ENCODE measurements around the gene IRF1.
A peak's percentile ranks its signal among the peaks of the same experiment; 100 is the strongest.

The IRF1 gene

DNA sequence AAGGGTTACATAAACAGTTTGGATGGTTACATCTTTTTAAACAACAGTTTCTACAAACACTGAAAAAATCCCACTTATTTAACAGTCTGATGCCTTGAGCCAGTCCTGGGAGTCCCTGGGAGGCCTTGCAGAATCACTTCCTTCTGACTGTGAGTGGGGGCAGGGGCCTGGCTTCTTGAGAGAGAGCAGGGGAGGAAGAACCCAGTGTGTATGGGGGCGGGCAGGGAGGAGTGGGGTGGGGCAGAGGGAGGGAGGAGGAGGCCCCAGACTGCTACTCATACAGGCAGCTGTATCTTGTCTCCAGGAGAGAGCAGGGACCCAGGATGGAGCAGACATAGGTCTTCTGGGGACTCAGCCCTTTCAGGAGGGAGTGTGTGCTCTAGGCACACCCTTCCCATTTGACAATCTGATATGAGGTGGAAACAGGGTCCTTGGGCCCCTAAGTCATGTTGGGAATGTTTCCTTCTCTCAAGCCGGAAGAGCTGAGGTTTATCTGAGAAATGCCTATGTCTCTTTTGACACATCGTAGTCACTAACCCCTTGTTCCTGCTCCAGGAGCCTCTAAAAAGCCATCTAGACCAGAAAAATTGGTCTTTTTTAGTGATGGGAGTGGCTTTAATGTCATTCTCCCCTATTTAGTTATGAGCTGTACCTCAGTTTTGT lies 52.8 kb downstream of the IRF1 start:
- H4K20me1 ChIP-seq, result no peaks in the 10 kb centered on the region
- peak overlapping the region; percentile 79 for H3K27ac ChIP-seq
- H3K4me1 ChIP-seq, result peaks cover 80% of the 10 kb centered on the region

DNA sequence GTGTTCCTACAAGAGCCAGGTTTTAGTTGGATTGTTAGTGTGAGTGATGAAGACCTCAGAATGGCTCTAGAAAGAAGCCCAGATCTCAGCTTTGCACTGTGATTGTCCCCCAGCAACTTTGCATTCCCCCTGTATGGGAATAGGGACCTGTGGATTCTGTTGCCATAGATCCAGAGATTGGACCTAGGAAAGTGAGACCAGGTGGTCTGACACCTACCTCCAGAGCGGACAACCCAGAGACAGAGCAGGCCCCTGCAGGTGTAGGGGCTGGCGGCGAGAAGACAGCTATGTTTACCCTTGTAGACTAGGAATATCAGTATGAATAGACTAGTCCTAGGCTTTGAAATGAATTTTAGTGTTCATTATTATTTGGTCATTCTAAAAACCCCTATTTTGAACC lies 53.6 kb downstream of the IRF1 start:
- H3K4me1 ChIP-seq, result peaks cover 82% of the 10 kb centered on the region
- no peaks in the 10 kb centered on the region for H3K9me3 ChIP-seq
- peaks cover 42% of the 10 kb centered on the region for H3K36me3 ChIP-seq
- H4K20me1 ChIP-seq, result no peaks in the 10 kb centered on the region
- no peak for TF ChIP-seq Cebpa-rat (IDR thresholded peaks at IDR 0.05)
- H3K4me2 ChIP-seq, result peak overlapping the region; percentile 81
- H3K27ac ChIP-seq, result peak overlapping the region; percentile 79
- 0 out of 2 replicates have a peak overlapping the region, but pooled peaks have one; percentile 9 for H3K4me3 ChIP-seq
- peak overlapping the region; percentile 63 for H3K9ac ChIP-seq
- H3K27me3 ChIP-seq, result no peaks in the 10 kb centered on the region

More for the DNA sequence above, 52.8 kb downstream of the IRF1 start:
- H3K4me2 ChIP-seq, result peak overlapping the region; percentile 81
- no peaks in the 10 kb centered on the region for H3K27me3 ChIP-seq
- peak overlapping the region; percentile 63; the same call in 1 of the 2 replicates for H3K9ac ChIP-seq
- no peak overlapping the region for H3K4me3 ChIP-seq
- no peak for TF ChIP-seq Cebpa-rat (IDR thresholded peaks at IDR 0.05)
- no peaks in the 10 kb centered on the region for H3K9me3 ChIP-seq
- peaks cover 34% of the 10 kb centered on the region for H3K36me3 ChIP-seq

DNA sequence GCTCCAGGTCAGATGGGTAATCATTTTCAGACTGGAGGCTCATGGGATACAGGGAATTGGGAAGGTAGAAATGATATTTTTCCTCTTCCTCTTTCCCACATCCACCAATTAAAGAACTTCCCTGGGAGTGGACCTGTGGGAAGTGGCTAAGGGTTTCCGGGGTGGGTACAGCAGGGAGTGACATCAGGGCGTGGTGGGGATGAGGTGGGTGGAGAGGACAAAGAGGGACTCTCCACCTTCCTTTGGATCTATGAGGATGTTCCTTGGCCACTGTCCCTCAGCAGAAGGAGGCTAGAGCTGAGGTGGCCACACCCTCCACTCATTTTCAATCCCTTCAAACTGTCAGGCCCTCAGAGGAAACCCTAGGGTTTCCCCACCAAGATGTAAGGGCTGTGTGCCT lies 54.7 kb downstream of the IRF1 start:
- H3K4me2 ChIP-seq, result peak overlapping the region; percentile 81
- no peaks in the 10 kb centered on the region for H3K27me3 ChIP-seq
- H3K9me3 ChIP-seq, result no peaks in the 10 kb centered on the region
- peaks cover 93% of the 10 kb centered on the region for H3K4me1 ChIP-seq
- H3K4me3 ChIP-seq, result no peak overlapping the region
- H3K27ac ChIP-seq, result peak overlapping the region; percentile 79
- peaks cover 36% of the 10 kb centered on the region for H3K36me3 ChIP-seq
- no peak overlapping the region for H3K9ac ChIP-seq
- H4K20me1 ChIP-seq, result no peaks in the 10 kb centered on the region
- TF ChIP-seq Cebpa-rat (IDR thresholded peaks at IDR 0.05), result no peak

DNA sequence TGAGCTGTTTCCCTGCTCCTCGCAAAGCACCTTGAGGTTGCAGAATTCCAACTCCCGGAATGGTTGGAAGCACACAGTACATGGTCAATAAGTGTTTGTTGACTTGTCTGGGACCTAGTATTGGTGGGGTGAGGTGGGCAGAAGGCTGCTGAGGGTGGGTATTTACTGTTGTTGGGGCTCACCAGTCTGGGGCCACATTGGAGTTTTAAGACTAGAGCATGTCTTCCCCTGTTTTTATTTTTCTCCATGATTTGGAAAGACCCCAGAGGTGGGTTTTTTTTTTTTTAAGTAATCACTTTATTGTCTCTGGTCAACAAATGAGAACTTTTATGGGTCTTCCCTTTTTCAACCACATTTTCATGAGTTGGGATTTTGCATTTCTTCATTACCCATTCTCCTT lies 55.1 kb downstream of the IRF1 start:
- H3K27ac ChIP-seq, result peak overlapping the region; percentile 79
- H3K4me2 ChIP-seq, result peak overlapping the region; percentile 81
- no peak overlapping the region for H3K4me3 ChIP-seq
- no peak overlapping the region for H3K9ac ChIP-seq
- no peak for TF ChIP-seq Cebpa-rat (IDR thresholded peaks at IDR 0.05)
- no peaks in the 10 kb centered on the region for H4K20me1 ChIP-seq
- H3K4me1 ChIP-seq, result peaks cover 97% of the 10 kb centered on the region
- peaks cover 32% of the 10 kb centered on the region for H3K36me3 ChIP-seq
- H3K9me3 ChIP-seq, result no peaks in the 10 kb centered on the region
- no peaks in the 10 kb centered on the region for H3K27me3 ChIP-seq

DNA sequence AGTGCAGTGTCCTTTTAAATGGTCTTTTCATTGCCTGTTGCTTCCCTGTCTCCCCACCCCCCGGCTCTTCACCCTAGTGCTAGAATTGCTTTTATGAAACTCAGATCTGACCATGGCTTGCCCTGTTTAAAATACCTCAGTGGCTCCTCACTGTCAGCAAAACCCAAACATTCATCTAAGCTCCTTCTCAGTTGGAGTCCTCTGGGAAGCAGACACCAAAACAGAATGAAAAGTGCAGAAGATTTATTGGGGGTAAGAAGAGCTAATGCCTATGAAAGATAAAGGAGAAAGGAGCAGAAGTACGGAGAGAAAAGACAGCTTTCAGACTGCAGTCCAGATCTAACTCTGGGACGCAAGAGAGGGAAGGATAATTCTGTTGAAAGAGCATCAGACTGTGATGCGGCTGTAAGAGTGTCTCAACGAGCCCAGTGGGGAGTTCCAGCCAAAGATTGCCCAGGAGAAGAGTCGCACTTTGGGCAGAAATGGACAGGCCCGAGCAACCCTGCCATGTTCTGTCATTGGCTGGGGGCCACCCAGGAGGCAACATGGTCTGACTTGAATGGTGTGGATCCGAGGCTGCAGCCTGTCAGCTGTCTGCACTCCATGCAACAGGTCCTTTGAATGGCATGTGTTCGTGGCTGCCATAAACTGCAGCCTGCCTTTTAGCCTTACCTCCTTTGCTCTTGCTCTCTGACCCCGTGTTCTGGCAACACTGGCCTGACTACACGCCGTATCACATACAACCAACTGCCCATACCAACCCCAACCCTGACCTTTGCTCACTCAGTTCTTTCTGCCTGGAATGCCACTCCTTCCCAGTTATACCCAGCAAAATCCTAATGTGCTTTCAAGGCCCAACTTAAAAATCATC lies 55.9 kb downstream of the IRF1 start:
- H4K20me1 ChIP-seq, result no peaks in the 10 kb centered on the region
- peak overlapping the region; percentile 79; the same call in 1 of the 2 replicates for H3K27ac ChIP-seq
- H3K9me3 ChIP-seq, result no peaks in the 10 kb centered on the region
- H3K4me3 ChIP-seq, result no peak overlapping the region
- no peaks in the 10 kb centered on the region for H3K27me3 ChIP-seq
- H3K4me2 ChIP-seq, result peak overlapping the region; percentile 81; the same call in 1 of the 2 replicates
- no peak overlapping the region for H3K9ac ChIP-seq
- TF ChIP-seq Cebpa-rat (IDR thresholded peaks at IDR 0.05), result no peak
- H3K4me1 ChIP-seq, result peaks cover 97% of the 10 kb centered on the region
- H3K36me3 ChIP-seq, result peaks cover 27% of the 10 kb centered on the region

DNA sequence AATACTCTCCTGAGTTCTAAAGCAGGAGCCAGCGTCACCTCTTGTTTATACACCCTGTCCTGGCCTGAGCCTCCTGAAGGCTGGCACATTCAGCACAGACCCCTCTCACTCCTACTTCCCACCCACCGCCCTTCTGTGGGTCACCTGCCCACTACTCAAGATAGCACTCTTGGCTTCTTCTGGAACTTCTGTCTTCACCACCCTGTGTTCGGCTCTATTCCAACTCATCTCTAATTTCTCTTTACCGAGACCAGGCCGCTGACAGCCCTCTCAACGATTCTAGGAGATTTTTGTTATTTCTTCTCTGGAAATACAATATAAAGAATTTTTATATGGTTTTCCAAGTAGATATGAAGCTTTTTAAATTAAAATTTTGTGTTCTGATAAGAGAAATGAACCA lies 57.4 kb downstream of the IRF1 start:
- Histone ChIP-seq H3K27me3 (no peaks in the 10 kb centered on the region), H3K4me3 (no peak overlapping the region), H3K9me3 (no peaks in the 10 kb centered on the region), H3K9ac (no peak overlapping the region), H3K4me1 (peaks cover 97% of the 10 kb centered on the region), H3K4me2 (no peak overlapping the region), H3K36me3 (peaks cover 24% of the 10 kb centered on the region), H4K20me1 (no peaks in the 10 kb centered on the region), H3K27ac (no peak overlapping the region)
- no peak for TF ChIP-seq Cebpa-rat (IDR thresholded peaks at IDR 0.05)

DNA sequence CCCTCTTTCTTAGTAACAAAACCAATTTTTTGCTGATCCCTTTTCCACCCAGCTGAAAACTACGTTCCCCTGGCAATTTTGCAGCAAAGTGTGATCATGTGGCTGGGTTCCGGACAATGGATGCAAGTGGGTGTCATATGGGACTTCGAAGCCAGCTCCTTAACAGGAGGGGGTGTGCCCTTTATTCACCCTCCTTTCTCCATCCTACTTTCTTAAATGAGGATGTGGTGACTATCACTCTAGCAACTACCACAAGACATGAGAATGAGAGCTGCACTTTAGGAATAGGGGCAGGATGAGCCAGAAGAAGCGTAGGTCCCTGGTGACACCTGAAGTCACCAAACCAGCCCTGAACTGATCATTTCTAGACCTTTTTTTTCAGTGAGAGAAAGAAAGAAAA lies 58.9 kb downstream of the IRF1 start:
- H3K9ac ChIP-seq, result no peak overlapping the region
- H3K4me1 ChIP-seq, result peaks cover 97% of the 10 kb centered on the region
- TF ChIP-seq Cebpa-rat (IDR thresholded peaks at IDR 0.05), result no peak
- H3K36me3 ChIP-seq, result peaks cover 24% of the 10 kb centered on the region
- no peaks in the 10 kb centered on the region for H3K9me3 ChIP-seq
- peak overlapping the region; percentile 94 for H3K4me2 ChIP-seq
- peak overlapping the region; percentile 97; the same call in 1 of the 2 replicates for H3K27ac ChIP-seq
- no peaks in the 10 kb centered on the region for H3K27me3 ChIP-seq
- H3K4me3 ChIP-seq, result no peak overlapping the region
- no peaks in the 10 kb centered on the region for H4K20me1 ChIP-seq
